ENCODE results near the gene KIFC3. TPM values are rescaled to one million over a fixed set of nuclear protein-coding genes. Genes with fewer than 3 reads are reported as not detected.
"Not testable (repeated sequence)": the region's sequence is repeated elsewhere in the genome, so short reads cannot be mapped to it uniquely, and the experiment has no call there.

Gene KIFC3, protein sequence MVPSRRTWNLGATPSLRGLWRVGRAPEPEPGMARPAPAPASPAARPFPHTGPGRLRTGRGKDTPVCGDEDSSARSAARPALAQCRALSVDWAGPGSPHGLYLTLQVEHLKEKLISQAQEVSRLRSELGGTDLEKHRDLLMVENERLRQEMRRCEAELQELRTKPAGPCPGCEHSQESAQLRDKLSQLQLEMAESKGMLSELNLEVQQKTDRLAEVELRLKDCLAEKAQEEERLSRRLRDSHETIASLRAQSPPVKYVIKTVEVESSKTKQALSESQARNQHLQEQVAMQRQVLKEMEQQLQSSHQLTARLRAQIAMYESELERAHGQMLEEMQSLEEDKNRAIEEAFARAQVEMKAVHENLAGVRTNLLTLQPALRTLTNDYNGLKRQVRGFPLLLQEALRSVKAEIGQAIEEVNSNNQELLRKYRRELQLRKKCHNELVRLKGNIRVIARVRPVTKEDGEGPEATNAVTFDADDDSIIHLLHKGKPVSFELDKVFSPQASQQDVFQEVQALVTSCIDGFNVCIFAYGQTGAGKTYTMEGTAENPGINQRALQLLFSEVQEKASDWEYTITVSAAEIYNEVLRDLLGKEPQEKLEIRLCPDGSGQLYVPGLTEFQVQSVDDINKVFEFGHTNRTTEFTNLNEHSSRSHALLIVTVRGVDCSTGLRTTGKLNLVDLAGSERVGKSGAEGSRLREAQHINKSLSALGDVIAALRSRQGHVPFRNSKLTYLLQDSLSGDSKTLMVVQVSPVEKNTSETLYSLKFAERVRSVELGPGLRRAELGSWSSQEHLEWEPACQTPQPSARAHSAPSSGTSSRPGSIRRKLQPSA
- total RNA-seq: 1 to 10 TPM in 2 of 5 experiments, under 1 TPM in 2, not detected in 1; 0.73 to 9.2 (median 1.6) TPM
- not detected for polyA plus RNA-seq
- 1.6 reads per million, percentile 5 among the genes with 10 or more reads in this experiment for total RNA-seq

- Mint-ChIP-seq H3K27me3 (peaks cover 13 to 68% (median 23%) of the 10 kb centered on the region in 5 donors), H3K36me3 (peaks cover 0 to 6% (median 0%) of the 10 kb centered on the region in 5 donors), H3K4me1 (peaks cover 19 to 39% (median 32%) of the 10 kb centered on the region in 7 donors), H3K4me3 (peak within 1 kb of the TSS; percentile 82 to 98 (median 90)), H3K27ac (peak within 1 kb of the TSS in 8 of 9 donors; percentile 6 to 72 (median 52)), H3K9me3 (peaks cover 0 to 3% (median 0%) of the 10 kb centered on the region in 11 donors)
- ATAC-seq: peak; percentile 80
- Histone ChIP-seq H3K27me3 (ENCODE audit: control insufficient read depth in 2 of 2, insufficient read depth in 2 of 2, low read length in 2 of 2) (peaks cover 0 to 8% of the 10 kb centered on the region in 2 donors), H3K4me3 (ENCODE audit: low read length) (peak within 1 kb of the TSS; percentile 39), H3K9me3 (ENCODE audit: control insufficient read depth in 2 of 3, low read length in 3 of 3) (no peaks in the 10 kb centered on the region), H3K27ac (ENCODE audit: low read depth, low read length) (no peak within 1 kb of the TSS), H3K4me1 (ENCODE audit: control insufficient read depth in 2 of 2, insufficient read depth in 2 of 2, low read length in 2 of 2) (peaks cover 0 to 12% of the 10 kb centered on the region in 2 donors), H3K36me3 (ENCODE audit: control insufficient read depth in 2 of 3, insufficient read depth in 3 of 3, low read length in 3 of 3) (no peaks in the 10 kb centered on the region)
- peak in 5 of 9 donors; percentile 19 to 77 (median 30) for DNase-seq
- ChIA-PET POLR2A (no interaction called here), CTCF (interaction anchor here (0.7 to 1.0 kb wide), 2 partner anchors 14 to 206 kb away, joined by 3 read pairs; no protein-coding TSS in a partner anchor)
- intact Hi-C loops (cut with micrococcal nuclease): loop anchor here in 1 of 2 donors (1.0 kb wide), 1 partner anchor 8 kb away; no protein-coding TSS in a partner anchor
Observed at GRCh38 chr16:57802341-57803133, at the start of gene KIFC3. KIFC3 (minus strand) TSS chr16:57802491; CDS start chr16:57798243, 4,248 bp downstream.

GRCh38 chr16:57848181-57848580, 45.9 kb upstream of the KIFC3 start:
- Histone ChIP-seq H3K4me1 (ENCODE audit: control insufficient read depth in 2 of 2, insufficient read depth in 2 of 2, low read length in 2 of 2) (no peaks in the 10 kb centered on the region), H3K27me3 (ENCODE audit: control insufficient read depth in 2 of 2, insufficient read depth in 2 of 2, low read length in 2 of 2) (no peaks in the 10 kb centered on the region), H3K9me3 (ENCODE audit: control insufficient read depth in 2 of 3, low read length in 3 of 3) (no peaks in the 10 kb centered on the region), H3K27ac (ENCODE audit: low read depth, low read length) (no peak overlapping the region), H3K4me3 (ENCODE audit: low read length) (no peak overlapping the region), H3K36me3 (ENCODE audit: control insufficient read depth in 2 of 3, insufficient read depth in 3 of 3, low read length in 3 of 3) (no peaks in the 10 kb centered on the region)
- peaks cover 0 to 15% (median 0%) of the 10 kb centered on the region in 5 donors for H3K27me3 Mint-ChIP-seq
- POLR2A ChIA-PET: no interaction called here
- no peak overlapping the region for H3K27ac Mint-ChIP-seq
- peaks cover 0 to 12% (median 5%) of the 10 kb centered on the region in 7 donors for H3K4me1 Mint-ChIP-seq
- no peaks in the 10 kb centered on the region for H3K36me3 Mint-ChIP-seq
- no peak for ATAC-seq
- no peak for DNase-seq
- no peak overlapping the region for H3K4me3 Mint-ChIP-seq
- H3K9me3 Mint-ChIP-seq: peaks cover 0 to 2% (median 0%) of the 10 kb centered on the region in 11 donors
- intact Hi-C loops (cut with micrococcal nuclease): no loop called here
- CTCF ChIA-PET: interaction anchor here (0.5 kb wide), 1 partner anchor 304 kb away, joined by 3 read pairs; no protein-coding TSS in a partner anchor

DNA sequence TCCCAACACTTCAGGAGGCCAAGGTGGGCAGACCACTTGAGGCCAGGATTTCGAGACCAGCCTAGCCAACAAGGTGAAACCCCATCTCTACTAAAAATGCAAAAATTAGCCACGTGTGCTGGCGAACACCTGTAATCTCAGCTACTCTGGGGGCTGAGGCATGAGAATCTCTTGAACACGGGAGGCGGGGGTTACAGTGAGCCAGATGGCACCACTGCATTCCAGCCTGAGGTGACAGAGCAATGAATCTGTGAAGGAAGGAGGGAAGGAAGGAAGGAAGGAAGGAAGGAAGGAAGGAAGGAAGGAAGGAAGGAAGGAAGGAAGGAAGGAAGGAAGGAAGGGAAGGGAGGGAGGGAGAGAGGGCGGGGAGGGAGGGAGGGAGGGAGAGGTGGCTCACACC, 44.6 kb upstream of the KIFC3 start:
- POLR2A ChIA-PET; H3K9me3 Mint-ChIP-seq; H3K27ac ChIP-seq (ENCODE audit: low read depth, low read length); H3K4me3 Mint-ChIP-seq; intact Hi-C loops (cut with micrococcal nuclease); H3K27me3 ChIP-seq (ENCODE audit: control insufficient read depth in 2 of 2, insufficient read depth in 2 of 2, low read length in 2 of 2); ATAC-seq; H3K36me3 ChIP-seq (ENCODE audit: control insufficient read depth in 2 of 3, insufficient read depth in 3 of 3, low read length in 3 of 3); H3K9me3 ChIP-seq (ENCODE audit: control insufficient read depth in 2 of 3, low read length in 3 of 3); H3K4me3 ChIP-seq (ENCODE audit: low read length); H3K36me3 Mint-ChIP-seq; H3K4me1 ChIP-seq (ENCODE audit: control insufficient read depth in 2 of 2, insufficient read depth in 2 of 2, low read length in 2 of 2); DNase-seq: not testable (repeated sequence)
- H3K27ac Mint-ChIP-seq: peak overlapping the region in 1 of 9 donors; percentile 55
- H3K4me1 Mint-ChIP-seq: peaks cover 0 to 12% (median 5%) of the 10 kb centered on the region in 7 donors
- CTCF ChIA-PET: interaction anchor here (0.6 kb wide), 1 partner anchor 11 kb away, joined by 3 read pairs; no protein-coding TSS in a partner anchor
- peaks cover 0 to 11% (median 0%) of the 10 kb centered on the region in 5 donors for H3K27me3 Mint-ChIP-seq

GRCh38 chr16:57846078-57846697, 43.9 kb upstream of the KIFC3 start:
- Mint-ChIP-seq H3K4me3 (no peak overlapping the region), H3K4me1 (peaks cover 0 to 12% (median 5%) of the 10 kb centered on the region in 7 donors), H3K27ac (peak overlapping the region in 1 of 9 donors; percentile 36), H3K9me3 (peaks cover 0 to 2% (median 0%) of the 10 kb centered on the region in 11 donors), H3K27me3 (peaks cover 0 to 10% (median 0%) of the 10 kb centered on the region in 5 donors), H3K36me3 (no peaks in the 10 kb centered on the region)
- Histone ChIP-seq H3K9me3 (ENCODE audit: control insufficient read depth in 2 of 3, low read length in 3 of 3) (no peaks in the 10 kb centered on the region), H3K4me1 (ENCODE audit: control insufficient read depth in 2 of 2, insufficient read depth in 2 of 2, low read length in 2 of 2) (no peaks in the 10 kb centered on the region), H3K27ac (ENCODE audit: low read depth, low read length) (no peak overlapping the region), H3K27me3 (ENCODE audit: control insufficient read depth in 2 of 2, insufficient read depth in 2 of 2, low read length in 2 of 2) (no peaks in the 10 kb centered on the region), H3K4me3 (ENCODE audit: low read length) (no peak overlapping the region), H3K36me3 (ENCODE audit: control insufficient read depth in 2 of 3, insufficient read depth in 3 of 3, low read length in 3 of 3) (no peaks in the 10 kb centered on the region)
- intact Hi-C loops (cut with micrococcal nuclease): no loop called here
- ATAC-seq (no peak), DNase-seq (no peak)
- CTCF ChIA-PET: interaction anchor here (0.6 kb wide), 1 partner anchor 12 kb away, joined by 3 read pairs; no protein-coding TSS in a partner anchor
- POLR2A ChIA-PET: no interaction called here

GRCh38 chr16:57845115-57845514, 42.8 kb upstream of the KIFC3 start:
- H3K27me3 ChIP-seq (ENCODE audit: control insufficient read depth in 2 of 2, insufficient read depth in 2 of 2, low read length in 2 of 2): no peaks in the 10 kb centered on the region
- H3K4me3 ChIP-seq (ENCODE audit: low read length): no peak overlapping the region
- Mint-ChIP-seq H3K4me3 (no peak overlapping the region), H3K4me1 (peaks cover 0 to 12% (median 5%) of the 10 kb centered on the region in 7 donors), H3K9me3 (no peaks in the 10 kb centered on the region), H3K27ac (peak overlapping the region in 2 of 9 donors; percentile 11 to 25), H3K36me3 (no peaks in the 10 kb centered on the region), H3K27me3 (peaks cover 0 to 10% (median 0%) of the 10 kb centered on the region in 5 donors)
- H3K4me1 ChIP-seq (ENCODE audit: control insufficient read depth in 2 of 2, insufficient read depth in 2 of 2, low read length in 2 of 2): no peaks in the 10 kb centered on the region
- no peaks in the 10 kb centered on the region for H3K36me3 ChIP-seq (ENCODE audit: control insufficient read depth in 2 of 3, insufficient read depth in 3 of 3, low read length in 3 of 3)
- no peaks in the 10 kb centered on the region for H3K9me3 ChIP-seq (ENCODE audit: control insufficient read depth in 2 of 3, low read length in 3 of 3)
- intact Hi-C loops (cut with micrococcal nuclease): no loop called here
- no peak for DNase-seq
- POLR2A ChIA-PET: no interaction called here
- CTCF ChIA-PET: no interaction called here
- H3K27ac ChIP-seq (ENCODE audit: low read depth, low read length): no peak overlapping the region
- ATAC-seq: no peak
